Suppressor macrophage (primary cell): ENCODE results near the gene ACY1.
A peak's percentile ranks its signal among the peaks of the same experiment; 100 is the strongest.

ENCODE experiments used
- DNase-seq, 4 experiments: peaks; one replicate each; pipeline ENCODE4 v3.0.0-alpha.2; 2020 to 2022
- total RNA-seq, 17 experiments: gene quantifications; one replicate each; lab custom pipeline; 2026; ENCODE audit warnings: mixed read lengths in 6 of 17, inconsistent platforms in 3 of 17; lab: John Stamatoyannopoulos, UW

Gene ACY1
- total RNA-seq: 0.04 to 0.55 (median 0.25) reads per million in 17 experiments

- peak; percentile 91 to 97 (median 94) for DNase-seq
These were observed at the start of gene ACY1 for GRCh38 chr3:51982838-51983577. Gene ACY1 (plus strand): TSS chr3:51983535. CDS start chr3:51984065, 530 bp downstream.

- DNase-seq: no peak
These were observed 49.0 kb upstream of the ACY1 start for GRCh38 chr3:51934139-51934850.

- DNase-seq: no peak
These were observed 48.1 kb upstream of the ACY1 start for GRCh38 chr3:51934991-51935885.

- DNase-seq: no peak
These were observed 47.2 kb upstream of the ACY1 start for GRCh38 chr3:51935886-51936755.

- DNase-seq: no peak
These were observed 46.3 kb upstream of the ACY1 start for GRCh38 chr3:51937014-51937413.

GRCh38 chr3:51937611-51938450, 45.5 kb upstream of the ACY1 start:
- no peak for DNase-seq

GRCh38 chr3:51938780-51939425, 44.4 kb upstream of the ACY1 start:
- no peak for DNase-seq

GRCh38 chr3:51940648-51941462, 42.5 kb upstream of the ACY1 start:
- peak in 1 of 4 experiments; percentile 9 for DNase-seq

- DNase-seq: no peak
These were observed 41.9 kb upstream of the ACY1 start for GRCh38 chr3:51941463-51941797.

GRCh38 chr3:51941798-51942602, 41.3 kb upstream of the ACY1 start, which contains the start of the genes PARP3 and RRP9:
Gene PARP3 (plus strand): TSS chr3:51942363. CDS start chr3:51943356, 993 bp downstream.
Gene RRP9 (minus strand): TSS chr3:51941904. CDS start chr3:51941867, 37 bp downstream.
- peak; percentile 100 for DNase-seq

GRCh38 chr3:51942603-51943450, 40.5 kb upstream of the ACY1 start:
- DNase-seq: peak; percentile 36 to 63 (median 56)

GRCh38 chr3:51943451-51944391, 39.6 kb upstream of the ACY1 start:
- DNase-seq: no peak

- DNase-seq: no peak
These were observed 38.8 kb upstream of the ACY1 start for GRCh38 chr3:51944451-51945021.

GRCh38 chr3:51945031-51945840, 38.1 kb upstream of the ACY1 start:
- DNase-seq: no peak
